NCI-H1105 treated with DMSO at 0.1 percent for 48 hours (cell line): ENCODE measurements around the gene TMEM18.

ENCODE experiments used
- DNase-seq: peaks from one replicate; lab custom pipeline; 2025; lab: John Stamatoyannopoulos, UW

The TMEM18 gene

DNA sequence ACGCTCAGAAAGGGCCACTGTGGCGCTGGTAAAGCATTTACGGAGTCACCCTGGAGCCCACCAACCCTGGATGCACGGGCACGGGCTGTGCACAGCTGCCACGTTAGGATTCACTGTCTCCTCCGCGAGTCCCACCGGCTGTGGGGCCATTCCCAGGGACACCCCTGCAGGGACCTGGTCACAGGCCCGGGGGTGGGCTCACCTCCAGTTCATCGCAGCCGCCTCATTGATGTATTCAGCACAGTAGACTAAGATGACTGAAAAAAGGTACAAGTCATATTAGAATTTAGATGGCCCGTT, 4.7 kb downstream of the TMEM18 start:
- DNase-seq: no peak

DNA sequence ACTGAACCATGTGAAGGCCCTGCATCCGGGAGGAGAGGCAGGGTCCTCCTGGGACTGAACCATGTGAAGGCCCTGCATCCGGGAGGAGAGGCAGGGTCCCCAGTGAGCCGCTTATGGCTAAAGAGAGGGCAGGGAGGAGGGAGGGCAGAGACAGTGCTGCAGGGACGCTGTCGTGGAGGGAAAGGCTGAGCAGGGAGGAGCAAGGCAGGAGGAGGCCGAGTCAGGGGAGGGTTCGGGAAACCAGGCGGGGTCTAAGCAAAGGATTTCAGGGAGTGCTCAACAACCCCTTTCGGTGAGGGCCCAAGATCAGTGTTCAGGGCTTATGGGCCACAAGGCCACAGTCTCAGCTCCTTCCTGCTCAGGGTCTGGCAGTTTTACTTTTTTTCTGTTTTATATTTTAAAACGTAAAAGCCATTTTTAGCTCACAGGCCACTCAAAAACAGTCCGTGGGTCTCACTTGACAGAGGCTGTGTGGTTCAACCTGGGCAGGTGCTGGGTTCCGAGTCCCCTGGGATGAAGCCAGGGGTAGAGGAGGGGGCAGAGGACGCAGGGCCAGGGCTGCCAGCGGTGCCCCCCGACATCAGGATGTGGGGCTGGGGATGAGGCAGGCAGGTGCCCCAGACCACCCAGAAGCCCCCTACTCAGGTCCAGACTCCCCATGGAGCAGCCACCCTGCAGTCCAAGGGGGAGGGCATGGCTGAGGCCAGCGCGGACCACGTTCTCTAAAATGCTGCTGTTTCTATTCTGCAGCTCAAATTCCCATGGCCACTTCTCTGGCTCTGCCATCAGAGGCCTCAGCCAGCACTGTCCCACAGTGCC, 5.2 kb downstream of the TMEM18 start:
- no peak for DNase-seq

DNA sequence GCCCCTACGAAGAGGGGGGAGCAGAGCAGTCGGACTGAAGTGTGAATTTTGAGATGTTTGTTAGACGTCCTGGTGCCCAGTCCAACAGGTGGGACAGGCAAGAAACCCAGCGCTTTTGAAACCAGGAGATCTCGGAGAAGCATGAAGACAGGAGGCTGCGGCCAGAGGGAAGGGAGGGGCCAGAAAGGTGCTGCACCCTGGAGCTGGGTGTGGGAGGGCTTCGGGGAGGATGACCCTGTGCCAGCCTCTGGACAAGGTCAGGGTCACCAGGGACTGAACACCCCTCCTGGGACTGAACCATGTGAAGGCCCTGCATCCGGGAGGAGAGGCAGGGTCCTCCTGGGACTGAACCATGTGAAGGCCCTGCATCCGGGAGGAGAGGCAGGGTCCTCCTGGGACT, 6.1 kb downstream of the TMEM18 start:
- no peak for DNase-seq

DNA sequence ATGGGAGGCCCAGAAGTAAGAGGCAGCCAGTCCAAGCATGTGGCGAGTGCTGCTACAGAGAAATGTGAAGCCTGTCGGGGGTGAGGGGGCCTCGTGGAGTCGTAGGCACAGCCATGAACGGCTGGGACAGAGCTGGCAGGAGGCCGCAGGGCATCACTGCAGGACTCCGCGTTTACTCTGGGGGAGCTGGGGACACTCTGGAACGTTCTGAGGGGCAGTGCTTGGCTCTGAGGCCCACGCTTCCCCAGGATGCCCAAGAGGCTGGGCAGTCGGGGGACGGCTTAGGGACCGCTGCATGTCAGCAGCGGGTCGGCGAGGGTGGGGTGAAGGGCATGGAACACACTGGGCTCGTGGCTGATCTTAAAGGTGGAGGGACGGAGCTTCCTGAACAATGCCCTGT, 6.6 kb downstream of the TMEM18 start:
- no peak for DNase-seq

DNA sequence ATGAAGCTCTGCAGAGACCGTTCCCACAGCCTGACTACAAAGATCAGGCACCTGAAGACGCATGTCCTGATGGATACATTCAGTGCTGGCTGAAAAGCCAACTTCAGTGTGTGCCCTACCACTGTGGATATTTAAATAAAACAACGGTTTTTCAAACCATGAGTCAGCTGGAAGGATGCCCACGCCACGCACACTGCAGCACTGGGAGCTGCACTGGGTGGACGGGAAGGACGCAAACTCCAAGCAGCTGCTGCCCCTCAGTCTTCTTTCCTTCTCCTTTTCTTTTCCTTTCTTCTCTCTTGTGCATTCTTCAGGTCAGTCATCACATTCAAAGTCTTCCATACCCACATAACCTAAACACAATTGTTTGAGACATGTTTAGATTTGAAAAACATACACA, 7.9 kb downstream of the TMEM18 start:
- DNase-seq: no peak

DNA sequence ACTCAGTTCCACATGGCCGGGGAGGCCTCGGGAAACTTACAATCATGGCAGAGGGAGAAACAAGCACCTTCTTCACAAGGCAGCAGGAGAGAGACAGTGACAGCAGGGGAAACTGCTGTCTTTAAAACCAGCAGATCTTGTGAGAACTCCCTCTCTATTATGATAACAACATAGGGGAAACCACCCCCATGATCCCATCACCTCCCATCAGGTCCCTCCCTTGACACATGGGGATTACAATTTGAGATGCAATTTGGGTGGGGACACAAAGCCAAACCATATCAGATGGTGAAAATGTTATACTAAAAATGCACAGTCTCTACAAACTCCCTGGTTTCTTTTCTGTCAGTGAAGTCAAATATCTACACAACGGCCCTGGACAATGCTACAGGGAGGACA, 9.2 kb downstream of the TMEM18 start:
- DNase-seq: no peak

DNA sequence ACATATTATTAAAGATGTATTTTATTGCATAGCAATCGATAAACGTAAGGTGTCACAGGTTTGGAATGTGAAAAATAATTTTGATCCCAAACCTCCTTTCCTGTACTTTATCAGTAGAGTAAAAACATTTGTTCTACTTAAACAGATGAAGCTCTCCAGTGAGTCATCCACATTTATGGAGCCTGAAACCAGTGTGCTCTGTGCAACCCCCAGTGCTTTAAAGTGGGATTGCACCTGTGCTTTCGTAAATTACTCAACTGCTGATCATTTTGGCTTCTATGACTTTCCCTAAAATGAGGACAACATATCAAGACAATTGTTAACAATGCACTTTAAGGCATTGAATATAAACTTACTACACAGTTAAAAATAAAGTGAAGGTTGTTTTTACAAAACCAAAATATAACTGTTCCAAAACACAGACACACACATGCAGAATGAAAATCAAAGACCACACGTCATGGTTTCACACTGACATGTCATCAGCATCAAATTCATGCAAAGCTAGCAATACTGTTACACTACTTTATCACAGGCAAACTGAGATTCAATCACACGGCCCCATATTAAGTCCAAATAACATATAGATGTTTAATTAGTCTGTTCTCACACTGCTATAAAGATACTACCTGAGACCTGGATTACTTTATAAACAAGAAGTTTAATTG, 9.7 kb downstream of the TMEM18 start:
- no peak for DNase-seq

DNA sequence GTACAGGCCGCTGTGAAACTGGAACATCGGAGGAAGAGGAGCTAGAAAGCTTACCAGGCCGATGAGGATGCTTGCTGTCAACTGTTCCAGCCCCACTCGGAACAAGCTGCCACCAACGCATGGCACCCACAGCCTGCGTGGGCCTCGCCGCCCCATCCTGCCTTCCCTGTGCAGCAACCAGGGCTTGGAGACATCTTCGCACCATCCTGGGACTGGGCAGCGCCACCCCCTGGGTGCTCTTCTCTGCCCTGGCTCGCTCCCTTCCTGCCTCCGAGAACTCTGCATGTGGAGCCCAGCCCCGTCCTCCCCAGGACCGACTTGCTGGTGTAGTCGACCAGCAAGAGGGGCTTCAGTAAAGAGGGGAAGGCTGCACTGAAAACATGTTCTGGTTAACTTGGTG, 10.8 kb downstream of the TMEM18 start:
- no peak for DNase-seq

DNA sequence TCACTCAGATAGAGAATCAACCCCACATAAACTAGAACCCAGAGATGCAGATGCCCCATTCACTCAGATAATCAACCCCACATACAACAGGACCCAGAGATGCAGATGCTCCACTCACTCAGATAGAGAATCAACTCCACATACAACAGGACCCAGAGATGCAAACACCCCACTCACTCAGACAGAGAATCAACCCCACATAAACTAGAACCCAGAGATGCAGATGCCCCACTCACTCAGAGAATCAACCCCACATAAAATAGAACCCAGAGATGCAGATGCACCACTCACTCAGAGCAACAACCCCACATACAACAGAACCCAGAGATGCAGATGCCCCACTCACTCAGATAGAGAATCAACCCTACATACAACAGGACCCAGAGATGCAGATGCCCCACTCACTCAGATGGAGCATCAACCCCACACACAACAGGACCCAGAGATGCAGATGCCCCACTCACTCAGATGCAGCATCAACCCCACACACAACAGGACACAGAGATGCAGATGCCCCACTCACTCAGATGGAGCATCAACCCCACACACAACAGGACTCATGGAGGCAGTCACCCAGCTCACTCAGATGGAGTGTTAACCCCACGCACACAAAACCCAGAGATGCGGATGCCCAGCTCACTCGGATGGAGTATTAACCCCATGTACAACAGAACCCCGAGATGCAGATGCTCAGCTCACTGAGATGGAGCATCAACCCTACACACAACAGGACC, 11.7 kb downstream of the TMEM18 start:
- no peak for DNase-seq

DNA sequence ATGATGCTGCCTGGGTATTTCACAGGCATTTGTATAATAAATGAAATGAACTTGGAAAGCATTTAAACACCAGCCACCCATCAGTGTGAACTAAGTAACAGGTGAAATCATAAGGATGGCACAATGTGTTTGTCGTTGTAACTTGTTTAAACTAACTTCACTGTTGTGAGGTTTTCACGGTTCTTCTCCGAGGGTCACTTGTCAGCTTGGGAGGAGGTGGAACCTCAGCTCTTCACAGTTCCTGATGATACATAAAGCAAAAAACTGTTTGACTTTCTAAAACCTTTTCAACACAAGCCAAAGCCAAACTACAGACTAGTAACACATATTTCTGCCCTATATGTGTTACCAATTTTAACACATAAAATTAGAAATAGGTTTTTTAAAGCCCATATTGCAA, 13.1 kb downstream of the TMEM18 start:
- DNase-seq: no peak

DNA sequence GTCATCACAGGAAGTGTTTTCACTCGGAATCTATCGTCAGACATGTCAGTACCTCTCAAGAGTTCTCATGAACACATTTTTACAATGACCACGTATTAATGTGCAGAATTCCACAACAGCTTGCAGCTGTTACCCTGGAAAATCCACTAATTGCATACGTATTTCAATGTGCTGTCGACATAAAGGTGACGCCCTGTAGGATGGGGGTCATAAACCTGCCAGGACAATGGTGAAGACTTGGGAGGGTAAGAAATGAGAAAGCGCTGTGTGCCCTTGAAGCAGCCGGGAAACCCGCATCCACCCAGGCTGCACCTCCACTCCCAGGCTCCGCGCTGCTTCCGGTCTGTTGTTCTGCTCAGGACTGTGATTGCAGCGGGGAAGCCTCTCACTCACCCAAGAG, 14.0 kb downstream of the TMEM18 start:
- DNase-seq: no peak

DNA sequence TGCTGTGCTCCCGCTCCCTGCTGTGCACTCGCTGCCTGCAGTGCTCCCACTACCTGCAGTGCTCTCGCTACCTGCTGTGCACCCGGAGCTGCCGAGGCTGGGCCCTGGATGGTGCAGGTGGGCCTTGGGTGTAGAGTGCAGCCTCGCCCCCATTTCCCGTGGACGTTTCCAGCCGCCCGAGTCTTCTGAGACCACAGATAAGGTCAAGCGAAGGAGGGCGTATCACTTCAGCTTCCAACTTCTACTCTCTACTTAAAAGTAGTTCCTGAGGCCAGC, 15.9 kb downstream of the TMEM18 start:
- no peak for DNase-seq

DNA sequence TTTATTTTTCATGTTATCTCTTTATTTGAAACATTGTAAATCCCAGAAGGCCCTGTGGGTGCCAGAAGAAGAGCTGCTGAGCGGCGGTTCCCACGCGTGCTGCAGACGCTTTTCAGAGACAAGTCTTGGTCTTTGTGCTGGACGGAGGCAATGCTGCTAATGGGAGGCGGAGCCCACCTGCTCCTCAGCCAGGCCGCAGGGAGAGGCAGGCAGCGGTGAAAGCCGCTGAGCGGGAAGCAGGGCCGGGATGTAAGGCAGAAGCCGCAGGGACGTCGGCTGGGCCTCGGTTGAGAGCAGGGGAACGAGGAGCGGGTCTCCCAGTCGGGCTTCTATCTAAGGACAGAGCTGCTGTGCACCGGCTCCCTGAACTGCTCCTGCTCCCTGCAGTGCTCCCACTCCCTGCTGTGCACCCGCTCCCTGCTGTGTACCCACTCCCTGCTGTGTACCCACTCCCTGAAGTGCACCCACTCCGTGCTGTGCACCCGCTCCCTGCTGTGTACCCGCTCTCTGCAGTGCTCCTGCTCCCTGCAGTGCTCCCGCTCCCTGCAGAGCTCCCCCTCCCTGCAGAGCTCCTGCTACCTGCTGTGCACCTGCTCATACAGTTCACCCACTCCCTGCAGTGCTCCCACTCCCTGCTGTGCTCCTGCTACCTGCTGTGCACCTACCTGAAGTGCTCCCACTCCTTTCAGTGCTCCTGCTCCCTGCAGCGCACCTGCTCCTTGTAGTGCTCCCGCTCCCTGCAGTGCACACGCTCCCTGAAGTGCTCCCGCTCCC, 16.4 kb downstream of the TMEM18 start:
- no peak for DNase-seq

DNA sequence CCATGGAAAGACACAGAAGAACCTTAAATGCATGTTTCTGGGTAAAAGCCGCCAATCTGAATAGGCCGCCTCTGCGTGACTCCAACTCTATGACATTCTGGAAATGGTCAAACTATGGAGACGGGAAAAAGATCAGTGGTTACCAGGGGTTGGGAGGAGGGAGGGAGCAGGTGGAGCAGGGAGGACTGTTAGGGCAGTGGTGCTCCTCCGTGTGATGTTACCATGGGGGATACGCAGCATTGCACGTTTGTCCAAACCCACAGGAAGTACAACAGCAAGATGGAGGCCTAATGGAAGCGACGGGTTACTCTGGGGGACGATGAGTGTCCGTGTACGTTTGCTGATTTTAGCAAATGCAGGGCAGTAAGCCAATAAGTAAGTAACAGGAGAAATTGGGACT, 17.2 kb downstream of the TMEM18 start:
- DNase-seq: no peak

DNA sequence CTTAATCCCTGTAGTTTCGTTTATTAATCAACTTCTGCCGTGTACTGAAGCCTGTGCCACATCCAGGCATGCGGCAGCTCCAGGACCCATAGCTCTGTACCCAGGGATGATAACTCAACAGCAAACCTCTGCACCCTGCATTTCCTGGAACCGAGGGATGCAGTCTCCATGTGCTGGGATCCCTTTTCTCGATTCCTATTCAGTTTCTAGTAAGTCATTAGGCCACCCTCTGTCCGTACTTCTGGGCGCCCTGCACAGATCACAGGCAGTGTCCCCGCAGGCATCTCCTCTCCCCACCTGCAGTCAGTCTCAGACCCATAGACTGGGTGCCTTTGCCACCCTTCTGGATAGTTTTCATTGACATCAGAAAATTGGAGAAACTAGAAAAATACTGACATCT, 18.8 kb downstream of the TMEM18 start:
- no peak for DNase-seq

DNA sequence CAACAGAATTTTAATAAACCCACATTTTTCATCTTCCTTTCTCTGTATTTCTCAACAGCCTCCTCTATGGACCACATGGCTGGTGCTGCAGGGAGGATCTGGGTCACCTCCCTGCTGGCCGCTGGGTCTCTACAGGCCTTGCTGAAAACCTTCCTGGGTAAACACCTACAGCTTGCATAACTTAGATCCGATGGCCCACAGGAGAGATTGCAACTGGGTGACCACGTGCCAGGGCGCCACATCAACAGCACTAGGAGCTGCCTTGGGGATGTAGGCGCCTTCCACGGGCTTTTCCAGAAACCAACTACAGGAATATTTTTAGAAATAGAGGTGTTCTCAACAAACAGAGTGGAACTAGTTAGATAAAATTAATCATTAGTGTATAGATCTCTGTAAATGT, 19.4 kb downstream of the TMEM18 start:
- no peak for DNase-seq

DNA sequence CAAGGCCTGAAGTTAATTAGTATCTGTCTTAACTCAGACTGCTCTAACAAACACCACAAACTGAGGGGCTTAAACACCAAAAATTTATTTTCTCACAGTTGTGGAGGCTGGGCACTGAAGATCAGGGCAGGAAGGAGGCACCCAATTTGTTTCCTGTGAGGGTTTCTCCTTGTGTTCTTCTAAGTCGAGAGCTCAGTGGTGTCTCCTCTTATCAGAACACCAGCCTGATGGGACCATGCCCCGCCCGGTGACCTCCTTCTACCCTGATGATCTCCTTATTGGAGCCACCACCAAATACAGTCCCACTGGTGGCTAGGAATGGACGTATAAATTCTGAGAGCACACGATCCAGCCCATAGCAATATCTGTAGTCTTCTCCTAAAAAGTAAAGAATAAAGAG, 20.5 kb downstream of the TMEM18 start:
- DNase-seq: no peak

DNA sequence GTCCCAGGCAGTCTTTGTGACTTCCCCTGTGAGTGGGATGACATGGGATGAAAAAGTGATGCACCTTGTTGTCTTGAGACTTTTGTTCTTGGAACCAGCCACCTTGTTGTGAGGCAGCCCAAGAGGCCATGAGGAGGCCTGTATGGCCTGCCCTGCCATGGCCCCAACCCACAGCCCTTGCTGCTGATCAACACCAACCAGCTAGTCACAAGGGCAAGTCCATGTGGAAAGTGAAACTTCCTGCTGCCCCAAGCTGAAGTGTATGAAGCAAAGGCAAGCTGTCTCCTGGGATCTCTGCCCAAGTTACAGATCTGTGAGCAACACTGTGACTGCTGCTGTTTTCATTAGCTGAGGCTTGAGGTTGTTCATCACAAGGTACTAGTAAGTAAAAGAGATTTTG, 21.6 kb downstream of the TMEM18 start:
- no peak for DNase-seq

DNA sequence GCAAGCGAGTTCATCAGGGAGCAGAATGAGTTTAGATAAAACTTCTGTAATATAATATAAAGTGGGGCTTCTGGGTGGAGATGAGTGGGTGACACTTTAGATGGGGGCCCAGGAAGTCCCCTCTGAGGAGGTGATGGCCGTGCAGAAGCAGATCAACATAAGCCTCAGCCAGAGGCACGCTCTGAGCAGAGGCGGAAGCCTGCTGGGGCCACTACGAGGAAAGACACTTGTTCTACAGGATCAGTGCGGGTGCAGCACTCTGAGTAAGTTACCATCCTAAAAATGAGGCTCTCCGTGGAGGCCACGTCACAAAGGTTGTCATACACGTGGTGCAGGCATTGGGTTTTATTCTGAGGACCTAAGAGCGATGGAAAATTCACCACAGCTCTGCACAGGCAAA, 22.3 kb downstream of the TMEM18 start:
- DNase-seq: no peak

DNA sequence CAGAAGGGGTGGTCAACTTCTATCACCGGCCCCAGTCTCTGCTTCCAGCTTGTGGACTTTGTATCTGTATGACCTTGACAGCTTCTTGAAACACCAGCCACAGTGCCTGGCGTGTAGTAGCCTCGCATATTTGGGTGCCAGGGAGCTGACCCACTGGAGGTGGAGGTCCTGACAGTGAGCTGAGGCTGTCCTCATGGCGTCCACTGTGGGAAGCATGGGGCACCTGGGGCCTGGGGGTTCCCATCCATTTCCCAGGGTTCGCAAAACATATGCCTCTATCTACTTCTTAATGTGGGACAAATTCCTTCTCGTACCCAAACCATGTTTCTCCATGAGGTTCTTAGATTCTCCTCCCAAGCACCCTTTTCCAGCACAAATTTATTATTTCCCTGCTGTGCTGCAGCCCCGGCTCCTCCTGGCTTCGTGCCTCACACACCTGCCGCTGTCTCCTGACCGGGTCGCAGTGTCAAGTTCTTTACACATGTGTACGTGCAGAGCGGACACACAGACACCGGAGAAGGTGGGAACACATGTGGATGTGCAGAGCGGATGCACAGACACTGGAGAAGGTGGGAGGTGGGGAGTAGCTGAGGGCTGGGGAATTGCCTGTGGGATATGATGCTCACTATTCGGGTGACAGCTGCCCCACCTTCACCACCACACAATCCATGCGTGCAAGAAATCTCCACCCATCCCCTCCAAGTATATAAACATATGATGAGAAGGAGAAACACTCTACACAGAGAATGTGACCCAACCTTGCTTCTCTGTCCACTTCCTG, 23.4 kb downstream of the TMEM18 start:
- no peak for DNase-seq

DNA sequence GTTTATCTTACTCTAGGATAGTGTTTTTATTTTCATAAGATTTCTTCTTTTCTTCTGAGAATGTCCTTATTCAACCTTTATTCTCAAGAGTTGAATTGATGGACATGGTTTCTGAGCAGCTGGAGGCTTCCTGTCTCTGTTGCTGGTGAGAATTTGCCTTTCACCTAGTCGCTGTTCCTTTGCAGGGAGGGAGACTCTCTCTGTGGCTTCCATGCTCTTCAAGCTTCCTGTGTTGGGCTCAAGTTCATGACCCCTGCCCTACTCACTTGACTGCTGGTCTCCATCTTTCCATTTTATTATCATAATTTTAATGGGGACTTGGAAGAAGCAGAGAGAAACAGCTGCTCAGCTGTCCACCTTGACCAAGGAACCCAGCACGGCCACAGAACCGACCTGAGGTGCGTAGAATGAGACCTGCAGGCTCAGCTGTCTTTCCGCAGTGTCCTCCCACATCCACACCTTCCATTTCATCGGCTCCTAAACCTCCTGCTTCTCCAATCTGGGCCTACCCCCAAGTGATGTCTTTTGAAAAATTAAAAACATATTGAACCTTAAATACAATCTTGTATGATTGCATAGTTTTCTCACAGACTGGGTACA, 24.2 kb downstream of the TMEM18 start:
- no peak for DNase-seq

DNA sequence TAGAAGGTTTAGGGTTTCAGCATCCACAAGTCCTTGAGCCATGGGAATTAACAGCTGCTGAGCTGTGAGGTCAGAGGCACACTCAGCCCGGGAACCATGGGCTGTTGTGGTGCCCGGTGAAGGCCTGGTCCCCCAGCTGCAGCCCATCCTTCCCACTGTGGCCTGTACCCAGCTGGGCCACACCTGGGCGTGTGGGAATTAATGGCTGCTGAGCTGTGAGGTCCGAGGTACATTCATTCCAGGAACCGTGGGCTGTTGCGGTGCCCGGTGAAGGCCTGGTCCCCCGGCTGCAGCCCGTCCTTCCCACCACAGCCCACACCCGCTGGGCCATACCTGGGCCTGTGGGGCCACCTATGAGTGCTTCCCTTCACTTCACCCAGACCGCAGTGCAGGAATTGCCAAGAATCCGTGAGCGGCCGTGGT, 25.2 kb downstream of the TMEM18 start:
- no peak for DNase-seq
